ENCODE data around the gene SPATA13. TPM values are rescaled to one million over a fixed set of nuclear protein-coding genes. Genes with fewer than 3 reads are reported as not detected.

SPATA13 gene
- total RNA-seq, 2 experiments from 2014 or later = 56.8 to 57.4 TPM

- Mint-ChIP-seq H3K9me3 (no peaks in the 10 kb centered on the region), H3K4me1 (ENCODE audit: low read depth) (peaks cover 12% of the 10 kb centered on the region), H3K27ac (no peak overlapping the region), H3K4me3 (peak overlapping the region; percentile 86), H3K27me3 (ENCODE audit: low read depth) (peaks cover 8% of the 10 kb centered on the region), H3K36me3 (ENCODE audit: low read depth) (peaks cover 7% of the 10 kb centered on the region)
- intact Hi-C loops (cut with micrococcal nuclease) = loop anchor here (2.0 to 5.0 kb wide), 5 partner anchors 38 to 350 kb away; no protein-coding TSS in a partner anchor
- CTCF ChIA-PET = interaction anchor here (0.8 to 2.2 kb wide), 9 partner anchors 8 to 140 kb away, joined by 3 to 11 read pairs (median 4); no protein-coding TSS in a partner anchor
- peak; percentile 42 for DNase-seq
These were observed 673 bp downstream of the SPATA13 start for GRCh38 chr13:24161010-24161775.

GRCh38 chr13:24161980-24162525 lies 1.5 kb downstream of the SPATA13 start:
- no peak for DNase-seq
- peaks cover 8% of the 10 kb centered on the region for H3K36me3 Mint-ChIP-seq (ENCODE audit: low read depth)
- peaks cover 12% of the 10 kb centered on the region for H3K4me1 Mint-ChIP-seq (ENCODE audit: low read depth)
- peaks cover 8% of the 10 kb centered on the region for H3K27me3 Mint-ChIP-seq (ENCODE audit: low read depth)
- H3K9me3 Mint-ChIP-seq = no peaks in the 10 kb centered on the region
- H3K4me3 Mint-ChIP-seq = peak overlapping the region; percentile 86
- CTCF ChIA-PET = interaction anchor here (0.8 to 2.2 kb wide), 5 partner anchors 14 to 141 kb away, joined by 3 to 11 read pairs (median 4); no protein-coding TSS in a partner anchor
- intact Hi-C loops (cut with micrococcal nuclease) = loop anchor here (2.0 to 5.0 kb wide), 6 partner anchors 39 to 349 kb away; no protein-coding TSS in a partner anchor
- H3K27ac Mint-ChIP-seq = no peak overlapping the region

- peaks cover 8% of the 10 kb centered on the region for H3K27me3 Mint-ChIP-seq (ENCODE audit: low read depth)
- peak overlapping the region; percentile 86 for H3K4me3 Mint-ChIP-seq
- H3K27ac Mint-ChIP-seq = no peak overlapping the region
- intact Hi-C loops (cut with micrococcal nuclease) = loop anchor here (2.0 to 5.0 kb wide), 2 partner anchors 110 to 238 kb away; no protein-coding TSS in a partner anchor
- no peaks in the 10 kb centered on the region for H3K9me3 Mint-ChIP-seq
- DNase-seq = no peak
- peaks cover 13% of the 10 kb centered on the region for H3K36me3 Mint-ChIP-seq (ENCODE audit: low read depth)
- CTCF ChIA-PET = no interaction called here
- H3K4me1 Mint-ChIP-seq (ENCODE audit: low read depth) = peaks cover 12% of the 10 kb centered on the region
These were observed 2.1 kb downstream of the SPATA13 start for GRCh38 chr13:24162604-24163003.

- peaks cover 19% of the 10 kb centered on the region for H3K4me1 Mint-ChIP-seq (ENCODE audit: low read depth)
- intact Hi-C loops (cut with micrococcal nuclease) = no loop called here
- CTCF ChIA-PET = interaction anchor here (1.2 kb wide), 1 partner anchor 63 kb away, joined by 3 read pairs; no protein-coding TSS in a partner anchor
- peaks cover 16% of the 10 kb centered on the region for H3K36me3 Mint-ChIP-seq (ENCODE audit: low read depth)
- H3K9me3 Mint-ChIP-seq = no peaks in the 10 kb centered on the region
- H3K4me3 Mint-ChIP-seq = no peak overlapping the region
- no peak for DNase-seq
- peaks cover 8% of the 10 kb centered on the region for H3K27me3 Mint-ChIP-seq (ENCODE audit: low read depth)
- H3K27ac Mint-ChIP-seq = no peak overlapping the region
These were observed 5.2 kb downstream of the SPATA13 start for GRCh38 chr13:24165746-24166145.

GRCh38 chr13:24166561-24166960 lies 6.0 kb downstream of the SPATA13 start:
- H3K27ac Mint-ChIP-seq = no peak overlapping the region
- H3K4me1 Mint-ChIP-seq (ENCODE audit: low read depth) = peaks cover 18% of the 10 kb centered on the region
- no peak overlapping the region for H3K4me3 Mint-ChIP-seq
- peaks cover 17% of the 10 kb centered on the region for H3K36me3 Mint-ChIP-seq (ENCODE audit: low read depth)
- DNase-seq = no peak
- H3K27me3 Mint-ChIP-seq (ENCODE audit: low read depth) = peaks cover 8% of the 10 kb centered on the region
- intact Hi-C loops (cut with micrococcal nuclease) = no loop called here
- no peaks in the 10 kb centered on the region for H3K9me3 Mint-ChIP-seq
- CTCF ChIA-PET = interaction anchor here (1.2 kb wide), 1 partner anchor 62 kb away, joined by 3 read pairs; no protein-coding TSS in a partner anchor

GRCh38 chr13:24167666-24168391 lies 7.3 kb downstream of the SPATA13 start:
- H3K9me3 Mint-ChIP-seq = no peaks in the 10 kb centered on the region
- no peak overlapping the region for H3K4me3 Mint-ChIP-seq
- peaks cover 14% of the 10 kb centered on the region for H3K36me3 Mint-ChIP-seq (ENCODE audit: low read depth)
- peaks cover 7% of the 10 kb centered on the region for H3K4me1 Mint-ChIP-seq (ENCODE audit: low read depth)
- no peak for DNase-seq
- no peaks in the 10 kb centered on the region for H3K27me3 Mint-ChIP-seq (ENCODE audit: low read depth)
- H3K27ac Mint-ChIP-seq = no peak overlapping the region
- CTCF ChIA-PET = no interaction called here
- intact Hi-C loops (cut with micrococcal nuclease) = no loop called here

- CTCF ChIA-PET = no interaction called here
- Mint-ChIP-seq H3K27me3 (ENCODE audit: low read depth) (no peaks in the 10 kb centered on the region), H3K27ac (no peak overlapping the region), H3K4me3 (no peak overlapping the region), H3K36me3 (ENCODE audit: low read depth) (peaks cover 14% of the 10 kb centered on the region), H3K4me1 (ENCODE audit: low read depth) (peaks cover 9% of the 10 kb centered on the region), H3K9me3 (no peaks in the 10 kb centered on the region)
- peak; percentile 8 for DNase-seq
- intact Hi-C loops (cut with micrococcal nuclease) = no loop called here
These were observed 7.9 kb downstream of the SPATA13 start for GRCh38 chr13:24168392-24168750.

GRCh38 chr13:24168979-24169378 lies 8.5 kb downstream of the SPATA13 start:
- Mint-ChIP-seq H3K27ac (no peak overlapping the region), H3K9me3 (no peaks in the 10 kb centered on the region), H3K36me3 (ENCODE audit: low read depth) (peaks cover 14% of the 10 kb centered on the region), H3K27me3 (ENCODE audit: low read depth) (no peaks in the 10 kb centered on the region), H3K4me1 (ENCODE audit: low read depth) (peaks cover 15% of the 10 kb centered on the region), H3K4me3 (no peak overlapping the region)
- CTCF ChIA-PET = interaction anchor here (0.7 kb wide), 1 partner anchor 11 kb away, joined by 4 read pairs; no protein-coding TSS in a partner anchor
- no peak for DNase-seq
- intact Hi-C loops (cut with micrococcal nuclease) = no loop called here

- no peak for DNase-seq
- H3K4me3 Mint-ChIP-seq = no peak overlapping the region
- intact Hi-C loops (cut with micrococcal nuclease) = no loop called here
- H3K9me3 Mint-ChIP-seq = no peaks in the 10 kb centered on the region
- CTCF ChIA-PET = no interaction called here
- peaks cover 23% of the 10 kb centered on the region for H3K4me1 Mint-ChIP-seq (ENCODE audit: low read depth)
- H3K27ac Mint-ChIP-seq = no peak overlapping the region
- H3K36me3 Mint-ChIP-seq (ENCODE audit: low read depth) = peaks cover 9% of the 10 kb centered on the region
- no peaks in the 10 kb centered on the region for H3K27me3 Mint-ChIP-seq (ENCODE audit: low read depth)
These were observed 11.6 kb downstream of the SPATA13 start for GRCh38 chr13:24172071-24172470.

- CTCF ChIA-PET = no interaction called here
These were observed 13.3 kb downstream of the SPATA13 start for GRCh38 chr13:24173795-24174194.

GRCh38 chr13:24175847-24176246 lies 15.3 kb downstream of the SPATA13 start:
- H3K4me1 Mint-ChIP-seq (ENCODE audit: low read depth) = peaks cover 33% of the 10 kb centered on the region

More at GRCh38 chr13:24173795-24174194, 13.3 kb downstream of the SPATA13 start:
- peaks cover 2% of the 10 kb centered on the region for H3K36me3 Mint-ChIP-seq (ENCODE audit: low read depth)
- H3K4me3 Mint-ChIP-seq = no peak overlapping the region
- H3K27me3 Mint-ChIP-seq (ENCODE audit: low read depth) = no peaks in the 10 kb centered on the region
- peaks cover 23% of the 10 kb centered on the region for H3K4me1 Mint-ChIP-seq (ENCODE audit: low read depth)
- no peak for DNase-seq
- intact Hi-C loops (cut with micrococcal nuclease) = loop anchor here (2.0 kb wide), 1 partner anchor 57 kb away; no protein-coding TSS in a partner anchor
- no peaks in the 10 kb centered on the region for H3K9me3 Mint-ChIP-seq
- peak overlapping the region; percentile 48 for H3K27ac Mint-ChIP-seq

More at GRCh38 chr13:24175847-24176246, 15.3 kb downstream of the SPATA13 start:
- intact Hi-C loops (cut with micrococcal nuclease) = loop anchor here (2.0 kb wide), 1 partner anchor 55 kb away; no protein-coding TSS in a partner anchor
- Mint-ChIP-seq H3K27ac (no peak overlapping the region), H3K9me3 (no peaks in the 10 kb centered on the region), H3K36me3 (ENCODE audit: low read depth) (peaks cover 3% of the 10 kb centered on the region), H3K27me3 (ENCODE audit: low read depth) (no peaks in the 10 kb centered on the region), H3K4me3 (no peak overlapping the region)
- no peak for DNase-seq
- CTCF ChIA-PET = interaction anchor here (1.6 kb wide), 1 partner anchor 15 kb away, joined by 4 read pairs; the partner anchor contains the start of gene SPATA13

All from activated naive CD4-positive, alpha-beta T cell treated with anti-CD3 and anti-CD28 coated beads for 36 hours (primary cell).